GM08714 (cell line): ENCODE results near the gene PI16.

Experiments
- H3K4me3 ChIP-seq: fragments of 200-500 bp; sonication (Bioruptor generic); 2 replicates; pipeline ENCODE4 v1.5.1; 2014; ENCODE audit warnings: mild to moderate bottlenecking, low read length, inconsistent platforms
- ZNF274 ChIP-seq: IDR thresholded peaks from 2 replicates; pipeline ENCODE4 v1.6.1; 2012; ENCODE audit warnings: mild to moderate bottlenecking, low read depth, low read length

PI16 gene

GRCh38 chr6:36954262-36954931 lies at the start of gene PI16:
Gene PI16 (plus strand): TSS chr6:36954738. CDS start chr6:36954761, 23 bp downstream.
- H3K4me3 ChIP-seq: no peak within 1 kb of the TSS
- TF ChIP-seq ZNF274: no peak

GRCh38 chr6:36904851-36905393 lies 49.6 kb upstream of the PI16 start:
- no peak overlapping the region for H3K4me3 ChIP-seq
- TF ChIP-seq ZNF274: no peak

- H3K4me3 ChIP-seq: no peak overlapping the region
- no peak for TF ChIP-seq ZNF274
Observed at GRCh38 chr6:36906539-36907325, 47.8 kb upstream of the PI16 start.

- TF ChIP-seq ZNF274: no peak
- H3K4me3 ChIP-seq: no peak overlapping the region
Observed at GRCh38 chr6:36907781-36908180, 46.8 kb upstream of the PI16 start.

GRCh38 chr6:36908747-36909146 lies 45.8 kb upstream of the PI16 start:
- TF ChIP-seq ZNF274: no peak
- no peak overlapping the region for H3K4me3 ChIP-seq

GRCh38 chr6:36912030-36912454 lies 42.5 kb upstream of the PI16 start:
- no peak overlapping the region for H3K4me3 ChIP-seq
- TF ChIP-seq ZNF274: no peak

- TF ChIP-seq ZNF274: no peak
- H3K4me3 ChIP-seq: no peak overlapping the region
Observed at GRCh38 chr6:36912586-36912985, 42.0 kb upstream of the PI16 start.

GRCh38 chr6:36913082-36913481 lies 41.5 kb upstream of the PI16 start:
- no peak overlapping the region for H3K4me3 ChIP-seq

GRCh38 chr6:36914227-36914794 lies 40.2 kb upstream of the PI16 start:
- no peak overlapping the region for H3K4me3 ChIP-seq
- no peak for TF ChIP-seq ZNF274

More at GRCh38 chr6:36913082-36913481, 41.5 kb upstream of the PI16 start:
- no peak for TF ChIP-seq ZNF274

- TF ChIP-seq ZNF274: no peak
Observed at GRCh38 chr6:36915599-36915998, 38.9 kb upstream of the PI16 start.

GRCh38 chr6:36916126-36916525 lies 38.4 kb upstream of the PI16 start:
- no peak for TF ChIP-seq ZNF274
- H3K4me3 ChIP-seq: no peak overlapping the region

More at GRCh38 chr6:36915599-36915998, 38.9 kb upstream of the PI16 start:
- H3K4me3 ChIP-seq: no peak overlapping the region

GRCh38 chr6:36917541-36918193 lies 36.9 kb upstream of the PI16 start:
- TF ChIP-seq ZNF274: no peak
- no peak overlapping the region for H3K4me3 ChIP-seq

GRCh38 chr6:36920049-36920448 lies 34.5 kb upstream of the PI16 start:
- no peak overlapping the region for H3K4me3 ChIP-seq
- no peak for TF ChIP-seq ZNF274

- no peak overlapping the region for H3K4me3 ChIP-seq
- TF ChIP-seq ZNF274: no peak
Observed at GRCh38 chr6:36920546-36920945, 34.0 kb upstream of the PI16 start.

GRCh38 chr6:36924131-36924530 lies 30.4 kb upstream of the PI16 start:
- no peak for TF ChIP-seq ZNF274
- no peak overlapping the region for H3K4me3 ChIP-seq
